DND-41 (cell line): Measurements from ENCODE around the gene MRM1.

Experiments
- ATAC-seq: fragments of 200-7000 bp; cut with Tn5 transposase; 3 replicates; pipeline ENCODE4 v1.9.1; 2021; ENCODE audit warnings: low read depth; ENCODE audit not compliant: insufficient read depth
- DNase-seq: peaks from one replicate; pipeline ENCODE4 v3.0.0-alpha.2; 2020
- H2AFZ ChIP-seq: 2 replicates; pipeline ENCODE4 v1.6.0; 2012; ENCODE audit warnings: low read depth, low read length
- H3K27ac ChIP-seq: 2 replicates; pipeline ENCODE4 v1.5.1; 2012; ENCODE audit warnings: low read length, inconsistent platforms
- H3K27me3 ChIP-seq: fragments of 200-600 bp; sonication (generic); 2 replicates; pipeline ENCODE4 v1.6.0; 2012; ENCODE audit warnings: low read length, mild to moderate bottlenecking, inconsistent platforms; ENCODE audit not compliant: insufficient read depth, poor library complexity
- H3K36me3 ChIP-seq: 2 replicates; pipeline ENCODE4 v1.5.1; 2012; ENCODE audit warnings: low read length, inconsistent platforms; ENCODE audit not compliant: insufficient read depth
- H3K4me1 ChIP-seq: 2 replicates; pipeline ENCODE4 v1.5.1; 2012; ENCODE audit warnings: mild to moderate bottlenecking, low read length; ENCODE audit not compliant: insufficient read depth
- H3K4me2 ChIP-seq: 2 replicates; pipeline ENCODE4 v1.6.0; 2012; ENCODE audit warnings: mild to moderate bottlenecking, moderate library complexity, low read length, inconsistent platforms; ENCODE audit not compliant: insufficient read depth
- H3K4me3 ChIP-seq, 2 experiments: fragments of 200-600 bp in 1 of 2; shearing (Covaris generic) in 1 of 2; 2 replicates each; pipeline ENCODE4 v1.5.1; 2012 to 2016; ENCODE audit warnings: inconsistent platforms in 2 of 2, low read length in 2 of 2, mild to moderate bottlenecking in 2 of 2, low read depth in 1 of 2, moderate library complexity in 1 of 2
- H3K79me2 ChIP-seq: 2 replicates; pipeline ENCODE4 v1.6.0; 2012; ENCODE audit warnings: low read length, inconsistent platforms; ENCODE audit not compliant: insufficient read depth
- H3K9ac ChIP-seq: 2 replicates; pipeline ENCODE4 v1.6.0; 2012; ENCODE audit warnings: low read depth, mild to moderate bottlenecking, inconsistent platforms, low read length, moderate library complexity
- H3K9me3 ChIP-seq: 2 replicates; pipeline ENCODE4 v1.5.1; 2012; ENCODE audit warnings: low read length, moderate library complexity, mild to moderate bottlenecking, inconsistent platforms; ENCODE audit not compliant: insufficient read depth, severe bottlenecking
- H4K20me1 ChIP-seq: 2 replicates; pipeline ENCODE4 v1.6.0; 2012; ENCODE audit warnings: low read length; ENCODE audit not compliant: insufficient read depth
- CTCF ChIP-seq: IDR thresholded peaks from 2 replicates; pipeline ENCODE4 v1.5.1; 2012; ENCODE audit warnings: borderline replicate concordance, low read length, moderate library complexity, mild to moderate bottlenecking; ENCODE audit not compliant: poor library complexity, severe bottlenecking; ENCODE audit errors: extremely low read depth
- EZH2 ChIP-seq: IDR thresholded peaks from 3 replicates; pipeline ENCODE4 v1.6.1; 2012; ENCODE audit warnings: borderline replicate concordance, low read depth, mild to moderate bottlenecking, moderate library complexity, low read length, inconsistent platforms; ENCODE audit not compliant: severe bottlenecking

Gene MRM1

GRCh38 chr17:36631022-36631421 is 29.6 kb downstream of the MRM1 start:
- no peak for ATAC-seq

GRCh38 chr17:36632916-36633771 is 31.8 kb downstream of the MRM1 start:
- ATAC-seq (no peak), DNase-seq (no peak)
- Histone ChIP-seq H3K79me2 (no peaks in the 10 kb centered on the region), H3K4me1 (no peaks in the 10 kb centered on the region), H3K9ac (no peak overlapping the region), H2AFZ (no peak overlapping the region), H3K4me2 (no peak overlapping the region), H3K27ac (no peak overlapping the region), H3K27me3 (peaks cover 6% of the 10 kb centered on the region), H3K4me3 (no peak overlapping the region), H3K9me3 (no peaks in the 10 kb centered on the region), H3K36me3 (no peaks in the 10 kb centered on the region), H4K20me1 (peaks cover 11% of the 10 kb centered on the region; the same call in 1 of the 2 replicates)
- TF ChIP-seq EZH2 (no peak), CTCF (no peak)

More at GRCh38 chr17:36631022-36631421, 29.6 kb downstream of the MRM1 start:
- Histone ChIP-seq H3K4me1 (no peaks in the 10 kb centered on the region), H3K4me2 (no peak overlapping the region), H3K79me2 (no peaks in the 10 kb centered on the region), H3K9me3 (no peaks in the 10 kb centered on the region), H4K20me1 (peaks cover 7% of the 10 kb centered on the region; the same call in 1 of the 2 replicates), H3K9ac (no peak overlapping the region), H3K4me3 (no peak overlapping the region), H3K36me3 (no peaks in the 10 kb centered on the region), H3K27me3 (peaks cover 6% of the 10 kb centered on the region), H2AFZ (no peak overlapping the region), H3K27ac (no peak overlapping the region)
- TF ChIP-seq CTCF = no peak
- TF ChIP-seq EZH2 = no peak
- no peak for DNase-seq

GRCh38 chr17:36640346-36640745 is 39.0 kb downstream of the MRM1 start:
- H3K4me2 ChIP-seq = no peak overlapping the region
- H3K27me3 ChIP-seq = peaks cover 13% of the 10 kb centered on the region
- ATAC-seq = no peak
- no peak overlapping the region for H2AFZ ChIP-seq
- 0 out of 2 replicates have a peak, but pooled peaks cover 4% of the 10 kb centered on the region for H4K20me1 ChIP-seq
- H3K9ac ChIP-seq = no peak overlapping the region
- H3K79me2 ChIP-seq = no peaks in the 10 kb centered on the region
- H3K36me3 ChIP-seq = no peaks in the 10 kb centered on the region
- TF ChIP-seq EZH2 = no peak
- no peak for TF ChIP-seq CTCF
- no peaks in the 10 kb centered on the region for H3K4me1 ChIP-seq
- no peak overlapping the region for H3K4me3 ChIP-seq
- H3K27ac ChIP-seq = no peak overlapping the region
- H3K9me3 ChIP-seq = no peaks in the 10 kb centered on the region
- no peak for DNase-seq
